HFF-Myc (cell line): ENCODE measurements around the gene FOXI1.

Experiments
- DNase-seq: peaks from one replicate; pipeline ENCODE4 v3.0.0-alpha.2; 2011; ENCODE audit warnings: low read depth; ENCODE audit errors: extremely low read depth
- H3K4me3 ChIP-seq: replicated peaks from 2 replicates; pipeline ENCODE4 v1.5.1; 2011; ENCODE audit warnings: low read depth, mild to moderate bottlenecking, control low read depth, low read length
- CTCF ChIP-seq: IDR thresholded peaks from 2 replicates; pipeline ENCODE4 v1.5.1; 2012; ENCODE audit warnings: mild to moderate bottlenecking, low read depth, low read length, control low read depth; ENCODE audit errors: missing control alignments

FOXI1 gene

DNA sequence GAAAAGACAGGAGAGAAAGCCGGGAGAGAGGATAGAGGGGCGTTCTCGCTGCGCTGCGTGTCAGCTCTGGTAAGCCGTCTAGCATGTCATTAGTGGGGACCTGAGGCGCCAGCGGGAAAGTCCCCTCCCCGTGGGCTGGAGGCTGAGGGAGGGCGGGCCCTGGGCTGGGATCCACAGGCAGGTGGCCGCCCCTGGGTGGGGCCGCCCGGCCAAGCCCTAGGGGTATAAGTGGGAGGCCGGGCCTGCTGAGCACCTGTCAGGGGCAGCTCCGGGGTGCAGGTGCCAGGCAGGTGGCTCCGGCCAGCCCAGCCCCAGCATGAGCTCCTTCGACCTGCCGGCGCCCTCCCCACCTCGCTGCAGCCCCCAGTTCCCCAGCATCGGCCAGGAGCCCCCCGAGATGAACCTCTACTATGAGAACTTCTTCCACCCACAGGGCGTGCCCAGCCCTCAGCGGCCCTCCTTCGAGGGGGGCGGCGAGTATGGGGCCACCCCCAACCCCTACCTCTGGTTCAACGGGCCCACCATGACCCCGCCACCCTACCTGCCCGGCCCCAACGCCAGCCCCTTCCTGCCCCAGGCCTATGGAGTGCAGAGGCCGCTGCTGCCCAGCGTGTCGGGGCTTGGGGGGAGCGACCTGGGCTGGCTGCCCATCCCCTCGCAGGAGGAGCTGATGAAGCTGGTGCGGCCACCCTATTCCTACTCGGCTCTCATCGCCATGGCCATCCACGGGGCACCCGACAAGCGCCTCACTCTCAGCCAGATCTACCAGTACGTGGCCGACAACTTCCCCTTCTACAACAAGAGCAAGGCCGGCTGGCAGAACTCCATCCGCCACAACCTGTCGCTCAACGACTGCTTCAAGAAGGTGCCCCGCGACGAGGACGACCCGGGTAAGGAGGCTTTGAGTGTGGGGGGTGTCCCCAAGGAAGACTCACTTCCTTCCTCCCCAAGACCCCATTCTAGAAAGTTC lies at the start of gene FOXI1:
Gene FOXI1 (plus strand): TSS at position 256 of the 970 bp plus-strand sequence. CDS start 61 bp downstream, at position 317.
- DNase-seq, result no peak
- no peak within 1 kb of the TSS for H3K4me3 ChIP-seq
- TF ChIP-seq CTCF, result no peak

GRCh38 chr5:170056561-170057267 lies 49.0 kb upstream of the FOXI1 start:
- H3K4me3 ChIP-seq, result no peak overlapping the region
- no peak for DNase-seq
- TF ChIP-seq CTCF, result no peak

- no peak for TF ChIP-seq CTCF
- H3K4me3 ChIP-seq, result no peak overlapping the region
- DNase-seq, result no peak
Observed at GRCh38 chr5:170057311-170057710, 48.4 kb upstream of the FOXI1 start.

- no peak overlapping the region for H3K4me3 ChIP-seq
- no peak for TF ChIP-seq CTCF
- DNase-seq, result no peak
Observed at GRCh38 chr5:170059221-170059620, 46.5 kb upstream of the FOXI1 start.

DNA sequence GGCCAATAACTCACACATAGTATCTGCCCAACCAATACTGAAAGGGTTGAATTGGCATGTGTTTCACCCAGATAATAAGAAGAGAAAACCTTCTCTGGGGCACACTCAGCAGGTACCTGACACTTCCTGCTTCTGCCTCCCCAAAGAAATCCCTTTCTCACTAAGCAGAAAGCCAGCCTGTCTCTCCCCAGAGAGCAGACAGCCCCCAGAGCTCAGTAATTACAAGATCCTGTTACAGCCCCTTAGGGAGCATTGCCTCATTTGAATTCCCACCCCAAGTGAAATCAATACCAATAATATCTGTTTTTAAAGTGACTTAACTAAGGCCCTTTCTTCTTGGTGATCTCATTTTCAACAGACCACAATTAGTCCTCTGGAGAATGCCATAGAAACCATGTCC lies 38.5 kb upstream of the FOXI1 start:
- no peak for TF ChIP-seq CTCF
- H3K4me3 ChIP-seq, result no peak overlapping the region
- DNase-seq, result no peak

GRCh38 chr5:170067574-170068170 lies 38.0 kb upstream of the FOXI1 start:
- no peak for DNase-seq
- H3K4me3 ChIP-seq, result no peak overlapping the region
- TF ChIP-seq CTCF, result no peak
